Chondrocyte (in vitro differentiated cells): ENCODE results near the gene NPAP1. TPM values are rescaled to one million over a fixed set of nuclear protein-coding genes. Genes with fewer than 3 reads are reported as not detected.
"Not testable (repeated sequence)": the region's sequence is repeated elsewhere in the genome, so short reads cannot be mapped to it uniquely, and the experiment has no call there.

Experiments
- DNase-seq: peaks from one replicate; pipeline ENCODE4 v3.0.0; 2021; ENCODE audit warnings: mixed read lengths, low spot score
- H3K27ac Mint-ChIP-seq: one replicate; pipeline ENCODE4 v1.8.0; 2021; ENCODE audit warnings: mild to moderate bottlenecking, moderate library complexity, mixed read lengths; ENCODE audit not compliant: unreplicated experiment
- H3K27me3 Mint-ChIP-seq: 2 replicates; pipeline ENCODE4 v1.8.0; 2021; ENCODE audit warnings: low read depth, mixed read lengths
- H3K36me3 Mint-ChIP-seq: 2 replicates; pipeline ENCODE4 v1.8.0; 2021; ENCODE audit warnings: low read depth, mixed read lengths
- H3K4me1 Mint-ChIP-seq: 2 replicates; pipeline ENCODE4 v1.8.0; 2021; ENCODE audit warnings: low read depth, mild to moderate bottlenecking, mixed read lengths
- H3K4me3 Mint-ChIP-seq: one replicate; pipeline ENCODE4 v1.8.0; 2021; ENCODE audit warnings: mild to moderate bottlenecking, moderate library complexity, mixed read lengths; ENCODE audit not compliant: unreplicated experiment
- H3K9me3 Mint-ChIP-seq: 2 replicates; pipeline ENCODE4 v1.8.0; 2021; ENCODE audit warnings: low read depth, mixed read lengths
- total RNA-seq: library from RNA; stranded (reverse); gene quantifications from 3 replicates; pipeline ENCODE4 v1.2.1, GENCODE V29; 2021
- TF ChIP-seq, protein P1 (sequence below): fragments of 200-600 bp; sonication (generic); IDR thresholded peaks from 2 replicates; pipeline ENCODE4 v1.5.0; 2021; ENCODE audit warnings: antibody characterized with exemption, mild to moderate bottlenecking, moderate library complexity

Gene NPAP1
- total RNA-seq, 1 donor from 2014 or later = not detected

DNA sequence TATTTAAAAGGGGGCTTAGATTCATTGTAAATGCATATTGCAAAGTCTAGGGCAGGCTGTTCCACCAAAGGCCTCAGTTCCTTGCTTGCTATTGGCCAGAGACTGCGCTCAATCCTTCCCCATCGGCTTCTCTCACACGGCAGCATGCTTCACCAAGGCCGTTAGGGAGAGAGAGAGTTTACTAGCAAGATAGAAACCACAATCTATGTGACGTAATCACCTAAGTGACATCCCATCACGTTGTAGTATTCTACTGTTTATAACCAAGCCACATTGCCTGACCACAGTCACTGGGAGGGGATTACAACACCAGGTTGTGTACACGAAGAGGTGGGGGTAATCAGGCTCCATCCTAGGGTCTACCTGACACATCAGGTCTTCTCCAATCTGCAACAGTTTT, 16.0 kb upstream of the NPAP1 start:
- Mint-ChIP-seq H3K4me1 (no peaks in the 10 kb centered on the region), H3K36me3 (no peaks in the 10 kb centered on the region), H3K27me3 (no peaks in the 10 kb centered on the region), H3K27ac (no peak overlapping the region), H3K9me3 (peaks cover 54% of the 10 kb centered on the region), H3K4me3 (no peak overlapping the region)
- TF ChIP-seq, protein P1, sequence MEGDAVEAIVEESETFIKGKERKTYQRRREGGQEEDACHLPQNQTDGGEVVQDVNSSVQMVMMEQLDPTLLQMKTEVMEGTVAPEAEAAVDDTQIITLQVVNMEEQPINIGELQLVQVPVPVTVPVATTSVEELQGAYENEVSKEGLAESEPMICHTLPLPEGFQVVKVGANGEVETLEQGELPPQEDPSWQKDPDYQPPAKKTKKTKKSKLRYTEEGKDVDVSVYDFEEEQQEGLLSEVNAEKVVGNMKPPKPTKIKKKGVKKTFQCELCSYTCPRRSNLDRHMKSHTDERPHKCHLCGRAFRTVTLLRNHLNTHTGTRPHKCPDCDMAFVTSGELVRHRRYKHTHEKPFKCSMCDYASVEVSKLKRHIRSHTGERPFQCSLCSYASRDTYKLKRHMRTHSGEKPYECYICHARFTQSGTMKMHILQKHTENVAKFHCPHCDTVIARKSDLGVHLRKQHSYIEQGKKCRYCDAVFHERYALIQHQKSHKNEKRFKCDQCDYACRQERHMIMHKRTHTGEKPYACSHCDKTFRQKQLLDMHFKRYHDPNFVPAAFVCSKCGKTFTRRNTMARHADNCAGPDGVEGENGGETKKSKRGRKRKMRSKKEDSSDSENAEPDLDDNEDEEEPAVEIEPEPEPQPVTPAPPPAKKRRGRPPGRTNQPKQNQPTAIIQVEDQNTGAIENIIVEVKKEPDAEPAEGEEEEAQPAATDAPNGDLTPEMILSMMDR = no peak
- DNase-seq = no peak

DNA sequence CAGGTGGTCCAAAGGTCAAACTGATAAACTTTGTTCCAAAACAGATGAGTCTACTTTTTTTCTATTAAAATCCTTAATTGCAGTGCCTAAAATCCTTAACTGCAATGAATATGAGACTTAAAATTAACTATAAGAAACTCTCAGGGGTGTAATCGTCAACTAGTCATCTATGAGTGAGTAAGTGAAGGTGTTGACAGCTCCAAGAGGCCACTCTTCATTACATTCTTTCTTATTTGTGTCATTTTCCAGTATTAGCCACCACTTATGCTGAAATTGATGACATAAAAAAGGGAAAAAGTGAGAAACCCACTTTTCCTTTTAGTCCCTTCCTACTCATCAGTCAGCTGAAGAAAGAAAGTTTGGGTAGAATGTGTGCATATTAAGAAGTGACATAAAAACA, 12.6 kb upstream of the NPAP1 start:
- H3K4me3 Mint-ChIP-seq = no peak overlapping the region
- TF ChIP-seq, protein P1 = no peak
- no peaks in the 10 kb centered on the region for H3K36me3 Mint-ChIP-seq
- no peak overlapping the region for H3K27ac Mint-ChIP-seq
- H3K9me3 Mint-ChIP-seq = peaks cover 57% of the 10 kb centered on the region
- DNase-seq = no peak
- no peaks in the 10 kb centered on the region for H3K27me3 Mint-ChIP-seq
- H3K4me1 Mint-ChIP-seq = no peaks in the 10 kb centered on the region

DNA sequence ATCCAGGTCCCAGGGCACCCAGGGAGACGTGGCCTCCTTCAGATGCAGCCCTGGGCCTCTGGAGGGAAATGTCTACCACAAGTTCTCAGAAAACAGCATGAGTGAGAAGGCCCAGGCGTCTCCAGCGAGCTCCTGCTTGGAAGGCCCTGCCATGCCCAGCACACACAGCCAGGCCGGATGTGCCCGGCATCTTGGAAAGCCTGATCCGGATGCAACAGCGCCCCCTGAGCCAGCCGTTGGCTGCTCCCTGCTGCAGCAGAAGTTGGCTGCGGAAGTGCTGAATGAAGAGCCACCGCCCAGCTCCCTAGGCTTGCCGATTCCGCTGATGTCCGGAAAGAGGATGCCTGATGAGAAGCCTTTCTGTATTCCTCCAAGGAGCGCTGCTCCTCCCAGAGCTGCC, 856 bp downstream of the NPAP1 start:
- Mint-ChIP-seq H3K9me3 (peaks cover 42% of the 10 kb centered on the region), H3K27me3 (no peaks in the 10 kb centered on the region), H3K4me3 (no peak overlapping the region), H3K36me3 (no peaks in the 10 kb centered on the region), H3K4me1 (no peaks in the 10 kb centered on the region), H3K27ac (no peak overlapping the region)
- no peak for DNase-seq
- TF ChIP-seq, protein P1 = no peak

DNA sequence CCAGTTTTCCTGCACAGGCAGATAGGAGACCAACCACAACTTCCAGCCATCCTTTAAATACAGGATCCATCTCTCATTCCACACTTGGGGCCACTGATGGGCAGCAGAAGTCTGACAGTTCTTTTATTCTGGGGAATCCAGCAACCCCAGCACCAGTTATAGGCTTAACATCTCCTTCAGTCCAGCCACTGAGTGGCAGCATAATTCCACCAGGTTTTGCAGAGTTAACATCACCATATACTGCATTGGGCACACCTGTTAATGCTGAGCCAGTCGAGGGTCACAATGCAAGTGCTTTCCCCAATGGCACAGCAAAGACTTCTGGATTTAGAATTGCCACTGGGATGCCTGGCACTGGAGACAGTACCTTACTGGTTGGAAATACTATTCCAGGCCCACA, 2.9 kb downstream of the NPAP1 start:
- H3K4me1 Mint-ChIP-seq = no peaks in the 10 kb centered on the region
- H3K9me3 Mint-ChIP-seq = peaks cover 46% of the 10 kb centered on the region
- TF ChIP-seq, protein P1 = no peak
- H3K4me3 Mint-ChIP-seq = no peak overlapping the region
- no peaks in the 10 kb centered on the region for H3K36me3 Mint-ChIP-seq
- no peak for DNase-seq
- H3K27me3 Mint-ChIP-seq = no peaks in the 10 kb centered on the region
- H3K27ac Mint-ChIP-seq = no peak overlapping the region

DNA sequence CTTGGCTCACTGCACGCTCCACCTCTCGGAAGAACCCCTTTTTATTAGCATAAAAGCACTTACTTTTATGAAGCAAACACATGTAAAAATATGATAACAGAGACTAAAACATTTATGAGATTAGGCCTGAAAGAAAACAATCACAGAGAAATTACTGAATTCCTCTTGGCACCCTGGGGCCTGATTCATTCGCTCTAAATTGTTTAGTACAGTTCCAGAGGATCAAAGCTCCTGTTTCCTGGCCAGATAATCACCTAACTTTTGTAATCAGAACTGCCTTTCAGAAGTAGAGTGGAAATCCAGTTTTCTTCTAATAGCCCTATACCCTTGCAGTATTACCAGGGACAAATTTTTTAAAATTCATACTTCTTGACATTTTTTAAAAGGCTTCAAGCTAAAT, 6.4 kb downstream of the NPAP1 start:
- no peaks in the 10 kb centered on the region for H3K27me3 Mint-ChIP-seq
- no peaks in the 10 kb centered on the region for H3K36me3 Mint-ChIP-seq
- no peak for DNase-seq
- no peak overlapping the region for H3K27ac Mint-ChIP-seq
- TF ChIP-seq, protein P1 = no peak
- H3K9me3 Mint-ChIP-seq = peaks cover 61% of the 10 kb centered on the region
- H3K4me1 Mint-ChIP-seq = no peaks in the 10 kb centered on the region
- H3K4me3 Mint-ChIP-seq = no peak overlapping the region

DNA sequence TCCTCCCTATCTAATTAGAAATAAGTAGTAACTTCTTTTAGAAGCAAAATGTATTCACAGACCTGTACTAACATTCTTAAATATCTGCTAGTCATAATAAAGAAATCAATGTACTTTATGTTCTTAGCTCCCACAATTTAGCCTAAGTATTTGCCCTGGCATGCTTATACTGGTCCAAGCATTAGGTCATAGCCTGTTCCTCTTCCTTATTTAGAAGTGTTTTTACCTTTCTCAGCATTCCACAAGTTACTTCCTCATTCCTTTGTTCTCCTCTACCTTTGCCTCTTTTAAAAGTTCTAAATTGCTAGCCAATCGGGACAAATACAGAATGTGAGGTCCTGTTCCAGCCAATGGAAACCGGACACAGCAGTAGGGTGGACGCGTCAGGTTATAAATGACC, 7.3 kb downstream of the NPAP1 start:
- not testable (repeated sequence) for H3K27me3 Mint-ChIP-seq, H3K27ac Mint-ChIP-seq, H3K4me1 Mint-ChIP-seq, H3K36me3 Mint-ChIP-seq, H3K4me3 Mint-ChIP-seq, DNase-seq
- peaks cover 52% of the 10 kb centered on the region for H3K9me3 Mint-ChIP-seq
